Measurements from ENCODE around the gene DAD1.
A peak's percentile ranks its signal among the peaks of the same experiment; 100 is the strongest.

DAD1 gene

DNA sequence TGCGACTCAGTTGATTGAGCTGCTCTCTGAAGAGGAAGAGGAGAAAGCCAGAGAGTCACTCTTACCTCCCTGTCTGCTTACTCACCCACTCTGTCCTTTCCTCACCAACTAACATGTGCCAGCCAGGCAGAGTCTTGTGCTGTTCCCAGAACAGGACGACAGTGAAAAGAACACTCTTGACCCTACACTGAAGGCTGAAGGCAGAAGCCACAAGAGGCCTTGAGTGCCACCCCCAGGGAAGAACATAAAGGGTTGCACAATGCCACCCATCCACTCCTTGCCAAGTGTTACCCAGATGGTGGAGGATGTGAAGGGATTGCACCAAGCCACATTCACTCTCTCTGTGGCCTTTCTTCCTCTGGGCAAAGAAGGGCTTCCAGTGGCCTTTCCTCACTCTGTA, 21.9 kb upstream of the DAD1 start:
- Mint-ChIP-seq H3K4me3 (no peak overlapping the region), H3K4me1 (ENCODE audit: low read depth) (peaks cover 2% of the 10 kb centered on the region), H3K36me3 (ENCODE audit: low read depth) (peaks cover 34% of the 10 kb centered on the region), H3K9me3 (no peaks in the 10 kb centered on the region), H3K27ac (no peak overlapping the region), H3K27me3 (ENCODE audit: low read depth) (no peaks in the 10 kb centered on the region)

DNA sequence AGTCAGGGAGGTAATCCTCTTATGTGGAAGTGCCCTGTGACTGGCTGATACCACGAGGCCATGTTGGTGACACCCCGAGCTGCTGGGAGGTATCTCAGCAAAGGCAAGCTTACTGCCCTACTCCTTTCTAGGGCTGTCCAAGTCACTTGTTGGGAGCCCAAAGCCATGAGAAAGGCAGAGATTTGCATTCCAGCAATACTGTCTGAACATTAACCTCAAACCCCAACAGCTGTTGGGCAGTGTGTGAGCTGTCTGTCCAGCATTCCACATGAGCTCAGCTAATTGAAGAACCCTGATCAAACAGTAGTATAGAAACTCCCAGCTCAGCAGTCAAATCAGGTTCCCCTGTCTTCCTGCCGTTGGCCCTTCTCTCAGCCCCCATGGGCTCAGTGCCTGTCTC, 18.3 kb upstream of the DAD1 start:
- H3K4me1 Mint-ChIP-seq (ENCODE audit: low read depth), result no peaks in the 10 kb centered on the region
- no peaks in the 10 kb centered on the region for H3K9me3 Mint-ChIP-seq
- no peaks in the 10 kb centered on the region for H3K27me3 Mint-ChIP-seq (ENCODE audit: low read depth)
- no peak overlapping the region for H3K4me3 Mint-ChIP-seq
- H3K36me3 Mint-ChIP-seq (ENCODE audit: low read depth), result peaks cover 61% of the 10 kb centered on the region
- H3K27ac Mint-ChIP-seq, result no peak overlapping the region

DNA sequence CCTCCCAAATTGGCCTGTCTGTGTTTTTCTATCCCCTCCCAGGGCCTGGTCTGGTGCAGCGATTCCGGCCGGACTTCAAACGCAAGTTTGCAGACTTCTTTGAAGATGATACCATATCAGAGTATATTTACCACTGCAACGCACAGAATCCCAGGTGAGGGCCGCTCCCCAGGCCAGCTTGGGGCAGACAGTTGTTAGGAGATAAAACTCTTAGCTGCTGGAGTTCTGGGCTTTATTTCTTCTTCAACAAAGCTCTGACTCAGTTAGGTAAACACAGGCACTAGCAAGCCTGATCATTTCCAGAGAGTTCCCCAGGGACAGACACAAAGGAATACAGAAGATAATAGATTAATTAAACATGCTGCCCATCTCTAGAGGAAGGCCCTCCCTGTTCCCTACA, 17.4 kb upstream of the DAD1 start:
- no peak overlapping the region for H3K4me3 Mint-ChIP-seq
- H3K9me3 Mint-ChIP-seq, result no peaks in the 10 kb centered on the region
- no peak overlapping the region for H3K27ac Mint-ChIP-seq
- peaks cover 9% of the 10 kb centered on the region for H3K4me1 Mint-ChIP-seq (ENCODE audit: low read depth)
- H3K27me3 Mint-ChIP-seq (ENCODE audit: low read depth), result no peaks in the 10 kb centered on the region
- H3K36me3 Mint-ChIP-seq (ENCODE audit: low read depth), result peaks cover 61% of the 10 kb centered on the region

DNA sequence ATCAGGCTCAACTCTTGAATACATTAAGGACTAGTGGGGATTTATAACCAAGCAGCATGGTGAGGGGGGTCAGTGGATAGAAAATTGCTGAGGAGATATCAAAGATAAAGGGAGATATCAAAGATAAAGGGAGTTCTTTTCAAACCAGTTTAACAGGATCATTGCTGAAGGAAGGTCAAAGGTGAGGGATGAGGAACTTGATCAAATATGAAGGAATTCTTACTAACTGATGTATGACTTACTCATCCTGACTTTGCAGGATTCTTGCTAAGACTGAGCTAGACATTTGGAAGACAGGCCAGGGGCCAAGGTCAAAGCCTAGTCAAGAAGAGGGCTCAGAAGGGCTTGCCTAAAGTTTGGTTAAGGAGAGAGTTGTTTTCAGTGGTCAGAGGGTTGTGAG, 13.8 kb upstream of the DAD1 start:
- H3K9me3 Mint-ChIP-seq, result no peaks in the 10 kb centered on the region
- H3K27ac Mint-ChIP-seq, result no peak overlapping the region
- H3K36me3 Mint-ChIP-seq (ENCODE audit: low read depth), result peaks cover 58% of the 10 kb centered on the region
- H3K27me3 Mint-ChIP-seq (ENCODE audit: low read depth), result no peaks in the 10 kb centered on the region
- peaks cover 35% of the 10 kb centered on the region for H3K4me1 Mint-ChIP-seq (ENCODE audit: low read depth)
- H3K4me3 Mint-ChIP-seq, result no peak overlapping the region

DNA sequence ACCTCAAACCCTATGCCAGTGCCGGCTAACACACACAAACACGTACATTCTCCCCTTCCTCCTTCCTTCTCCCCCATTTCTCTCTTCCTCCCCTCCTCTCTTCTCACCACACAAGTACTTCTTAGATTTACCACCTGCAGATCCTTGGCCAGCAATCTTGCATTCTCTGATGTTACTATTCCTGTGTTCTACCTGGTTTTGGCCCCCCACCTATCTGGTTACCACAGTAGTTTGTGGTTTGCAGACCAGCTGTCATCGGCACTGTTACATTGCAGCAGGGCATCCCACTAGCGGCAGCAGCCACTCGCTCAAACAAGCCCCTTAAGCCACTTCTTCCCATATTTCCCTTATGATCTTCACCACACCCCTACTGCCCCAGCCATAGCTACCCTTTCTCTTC, 13.0 kb upstream of the DAD1 start:
- Mint-ChIP-seq H3K27me3 (ENCODE audit: low read depth) (no peaks in the 10 kb centered on the region), H3K27ac (peak overlapping the region; percentile 19), H3K9me3 (no peaks in the 10 kb centered on the region), H3K4me3 (no peak overlapping the region), H3K36me3 (ENCODE audit: low read depth) (peaks cover 53% of the 10 kb centered on the region), H3K4me1 (ENCODE audit: low read depth) (peaks cover 38% of the 10 kb centered on the region)

DNA sequence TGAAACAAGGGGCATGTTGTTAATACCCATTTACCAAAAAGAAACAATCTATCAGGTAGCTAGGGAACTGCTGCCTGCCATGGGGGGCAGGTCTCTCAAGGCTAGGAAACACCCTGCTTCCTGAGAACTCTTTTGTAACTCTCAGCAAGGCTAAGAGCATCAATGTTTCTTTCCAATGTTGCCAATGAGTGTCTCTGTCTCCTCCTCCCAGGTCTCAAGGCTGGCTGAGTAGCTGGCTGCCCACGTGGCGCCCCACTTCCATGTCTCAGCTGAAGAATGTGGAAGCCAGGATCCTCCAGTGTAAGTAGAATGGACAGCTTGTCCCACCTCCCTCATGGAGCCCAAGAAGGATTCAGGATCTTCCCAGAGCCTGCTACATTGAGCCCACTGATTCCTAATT, 12.4 kb upstream of the DAD1 start:
- Mint-ChIP-seq H3K9me3 (no peaks in the 10 kb centered on the region), H3K4me3 (no peak overlapping the region), H3K27me3 (ENCODE audit: low read depth) (no peaks in the 10 kb centered on the region), H3K27ac (no peak overlapping the region), H3K4me1 (ENCODE audit: low read depth) (peaks cover 38% of the 10 kb centered on the region), H3K36me3 (ENCODE audit: low read depth) (peaks cover 53% of the 10 kb centered on the region)

DNA sequence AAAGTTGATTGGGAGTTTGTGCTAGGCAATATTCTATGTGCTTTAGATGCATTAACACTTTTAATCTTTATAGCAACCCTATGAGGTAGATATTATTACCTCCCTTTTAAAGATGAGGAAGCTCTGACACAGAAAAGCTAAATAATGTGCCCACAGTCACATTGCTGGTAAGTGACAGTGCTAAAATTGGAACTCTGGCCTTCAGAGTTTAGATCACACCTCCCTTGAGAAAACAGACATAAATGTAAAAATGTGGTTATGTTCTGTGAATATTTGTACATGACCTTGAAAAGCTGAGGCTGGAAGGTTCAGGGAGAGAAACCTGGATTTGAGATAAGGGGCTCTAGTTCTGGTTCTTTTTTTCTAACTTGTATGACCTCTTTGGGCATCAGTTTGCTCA, 11.0 kb upstream of the DAD1 start:
- H3K4me3 Mint-ChIP-seq, result peak overlapping the region; percentile 95
- peaks cover 38% of the 10 kb centered on the region for H3K36me3 Mint-ChIP-seq (ENCODE audit: low read depth)
- H3K27me3 Mint-ChIP-seq (ENCODE audit: low read depth), result no peaks in the 10 kb centered on the region
- H3K4me1 Mint-ChIP-seq (ENCODE audit: low read depth), result peaks cover 38% of the 10 kb centered on the region
- H3K27ac Mint-ChIP-seq, result no peak overlapping the region
- no peaks in the 10 kb centered on the region for H3K9me3 Mint-ChIP-seq

DNA sequence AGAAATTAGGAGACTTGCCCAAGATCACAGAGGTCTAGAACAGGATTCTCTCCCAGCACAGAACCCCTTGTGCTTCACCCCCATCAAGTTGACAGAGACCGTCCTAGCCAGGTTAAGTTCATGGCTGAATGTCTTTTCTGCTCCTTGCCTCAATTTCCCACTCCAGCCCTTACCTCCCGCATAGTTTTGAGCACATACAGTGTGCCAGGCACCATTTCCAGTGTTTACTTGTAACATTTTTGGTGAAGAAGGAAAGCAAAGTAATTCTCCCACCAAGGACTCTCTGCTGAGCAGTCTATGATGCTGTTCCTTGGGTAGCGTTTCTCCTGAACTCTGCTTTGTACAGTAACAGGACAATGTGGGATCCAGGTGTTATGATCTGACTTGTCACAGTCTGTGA, 10.3 kb upstream of the DAD1 start:
- Mint-ChIP-seq H3K4me1 (ENCODE audit: low read depth) (peaks cover 38% of the 10 kb centered on the region), H3K36me3 (ENCODE audit: low read depth) (peaks cover 36% of the 10 kb centered on the region), H3K27me3 (ENCODE audit: low read depth) (peaks cover 6% of the 10 kb centered on the region), H3K4me3 (peak overlapping the region; percentile 95), H3K9me3 (no peaks in the 10 kb centered on the region), H3K27ac (peak overlapping the region; percentile 94)

DNA sequence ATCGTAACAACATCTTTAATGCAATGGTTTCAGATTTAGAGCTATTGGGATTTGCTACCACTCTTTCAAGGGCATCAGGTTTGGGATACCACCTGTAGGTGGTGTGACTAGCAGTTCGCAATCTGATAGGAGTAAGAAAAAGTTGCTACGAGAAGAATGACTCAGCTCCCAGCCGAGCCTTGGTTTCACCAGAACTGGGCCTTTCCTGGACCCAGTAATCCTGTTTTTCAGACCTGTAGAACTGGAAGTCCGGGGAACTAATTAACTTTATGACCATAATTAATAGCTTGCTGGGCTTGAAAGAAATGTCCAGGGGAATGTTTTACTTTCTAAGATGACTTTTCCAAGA, 9.8 kb upstream of the DAD1 start:
- H3K9me3 Mint-ChIP-seq, result no peaks in the 10 kb centered on the region
- peak overlapping the region; percentile 95 for H3K4me3 Mint-ChIP-seq
- peaks cover 31% of the 10 kb centered on the region for H3K36me3 Mint-ChIP-seq (ENCODE audit: low read depth)
- peak overlapping the region; percentile 94 for H3K27ac Mint-ChIP-seq
- peaks cover 41% of the 10 kb centered on the region for H3K4me1 Mint-ChIP-seq (ENCODE audit: low read depth)
- peaks cover 11% of the 10 kb centered on the region for H3K27me3 Mint-ChIP-seq (ENCODE audit: low read depth)

DNA sequence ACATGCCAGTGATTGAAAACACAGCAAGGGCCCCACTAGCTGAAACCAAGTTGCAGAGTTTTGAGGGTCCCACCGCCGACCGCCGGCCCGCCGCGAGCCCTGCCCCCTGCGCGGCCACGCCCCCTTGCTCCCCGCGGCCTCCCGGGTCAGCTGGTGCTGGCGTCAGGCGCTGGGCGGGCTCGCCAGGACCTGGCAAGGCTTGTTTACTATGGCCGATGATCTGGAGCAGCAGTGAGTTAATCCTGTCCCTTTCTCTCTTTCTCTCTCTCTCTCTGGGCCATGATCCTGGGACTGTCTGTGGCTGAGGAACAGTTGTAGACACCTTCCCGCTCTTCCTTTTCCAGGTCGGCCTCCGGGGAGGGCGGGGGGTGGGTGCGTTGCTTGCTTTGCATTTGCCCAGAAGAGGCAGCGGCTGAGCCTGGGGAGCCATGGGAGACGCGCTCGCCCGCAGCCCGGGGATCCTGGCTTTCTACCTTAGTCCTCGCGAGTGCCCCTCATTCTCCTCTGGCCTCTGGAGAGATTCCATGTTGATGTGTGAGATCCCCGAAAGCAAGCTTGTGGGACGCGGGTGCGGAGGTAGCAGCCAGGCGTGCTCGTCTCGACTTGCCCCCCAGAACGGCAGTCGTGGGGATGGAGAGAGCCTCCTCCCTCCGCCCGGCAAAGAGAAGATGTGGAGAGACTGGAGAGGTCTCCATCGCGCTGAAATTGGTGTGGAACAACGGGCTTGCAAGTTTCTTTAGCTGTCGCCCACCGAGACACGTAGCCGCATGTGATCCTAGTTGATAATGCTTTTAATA, 9.3 kb upstream of the DAD1 start, which contains the start of gene ABHD4:
Gene ABHD4, plus strand, starts transcription at position 202 of the 797 bp plus-strand sequence. Its CDS starts 7 bp downstream, at position 209.
- Mint-ChIP-seq H3K4me1 (ENCODE audit: low read depth) (peaks cover 41% of the 10 kb centered on the region), H3K27ac (peak within 1 kb of the TSS; percentile 94), H3K4me3 (peak within 1 kb of the TSS; percentile 95), H3K27me3 (ENCODE audit: low read depth) (peaks cover 14% of the 10 kb centered on the region), H3K9me3 (no peaks in the 10 kb centered on the region), H3K36me3 (ENCODE audit: low read depth) (peaks cover 26% of the 10 kb centered on the region)

DNA sequence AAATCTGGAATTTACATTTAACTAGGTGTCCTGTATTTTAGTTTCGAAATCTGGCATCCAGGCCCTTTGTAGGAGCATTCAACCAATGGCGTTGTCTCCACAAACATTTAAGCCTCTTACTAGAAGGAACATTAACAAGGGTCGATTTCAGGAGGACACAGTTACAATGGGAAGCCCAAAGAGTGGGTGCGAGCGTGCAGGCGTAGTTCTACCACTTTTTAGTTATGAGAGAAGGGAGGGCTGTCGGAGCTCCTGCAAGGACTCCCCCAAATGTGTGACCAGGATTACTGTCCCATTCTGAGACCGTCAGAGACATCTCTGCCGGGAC, 8.7 kb upstream of the DAD1 start:
- H3K4me3 Mint-ChIP-seq, result peak overlapping the region; percentile 95
- peaks cover 42% of the 10 kb centered on the region for H3K4me1 Mint-ChIP-seq (ENCODE audit: low read depth)
- H3K27me3 Mint-ChIP-seq (ENCODE audit: low read depth), result peaks cover 20% of the 10 kb centered on the region

DNA sequence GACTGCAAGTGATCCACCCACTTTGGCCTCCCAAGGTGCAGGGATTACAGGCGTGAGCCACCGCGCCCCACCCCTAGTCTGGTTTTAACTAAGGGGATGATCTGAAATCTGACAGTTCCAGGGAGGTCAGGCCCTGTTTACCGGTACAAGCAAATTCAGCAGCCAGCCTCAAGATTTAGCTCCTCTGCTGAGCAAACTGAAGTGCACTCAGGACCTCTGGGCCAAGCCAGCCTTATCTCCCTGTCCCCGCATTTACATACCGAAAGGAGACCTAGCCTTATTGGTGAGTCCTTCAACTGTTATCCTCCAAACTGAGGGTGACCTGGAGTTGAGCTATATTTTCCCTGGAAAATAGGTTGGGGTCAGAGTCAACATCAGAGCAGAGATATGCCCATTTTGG, 8.2 kb upstream of the DAD1 start:
- Mint-ChIP-seq H3K4me1 (ENCODE audit: low read depth) (peaks cover 42% of the 10 kb centered on the region), H3K4me3 (peak overlapping the region; percentile 95), H3K27ac (no peak overlapping the region), H3K9me3 (no peaks in the 10 kb centered on the region), H3K27me3 (ENCODE audit: low read depth) (peaks cover 22% of the 10 kb centered on the region), H3K36me3 (ENCODE audit: low read depth) (peaks cover 17% of the 10 kb centered on the region)

More for the DNA sequence above, 8.7 kb upstream of the DAD1 start:
- no peaks in the 10 kb centered on the region for H3K9me3 Mint-ChIP-seq
- peak overlapping the region; percentile 83 for H3K27ac Mint-ChIP-seq
- peaks cover 21% of the 10 kb centered on the region for H3K36me3 Mint-ChIP-seq (ENCODE audit: low read depth)

DNA sequence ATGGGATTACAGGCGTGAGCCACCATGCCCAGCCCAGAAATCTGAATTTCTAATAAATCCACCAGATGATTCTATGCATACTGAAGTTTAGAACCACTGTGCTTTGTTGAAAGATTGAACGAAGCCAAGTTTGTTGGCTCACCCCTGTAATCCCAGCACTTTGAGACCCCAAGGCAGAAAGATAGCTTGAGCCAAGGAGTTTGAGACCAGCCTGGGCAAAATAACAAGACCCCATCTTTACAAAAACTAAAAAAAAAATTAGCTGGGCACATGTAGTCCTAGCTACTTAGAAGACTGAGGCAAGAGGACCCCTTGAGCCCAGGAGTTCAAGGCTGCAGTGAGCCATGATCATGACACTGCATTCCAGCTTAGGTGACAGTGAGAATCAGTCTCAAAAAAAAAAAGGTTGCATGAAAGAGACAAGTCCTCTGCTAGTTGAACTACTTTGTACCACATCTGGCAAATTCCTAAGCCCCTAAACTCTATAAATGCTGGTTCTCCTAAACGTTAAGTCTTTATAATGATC, 7.4 kb upstream of the DAD1 start:
- Mint-ChIP-seq H3K27ac (no peak overlapping the region), H3K4me1 (ENCODE audit: low read depth) (peaks cover 34% of the 10 kb centered on the region), H3K9me3 (no peaks in the 10 kb centered on the region), H3K27me3 (ENCODE audit: low read depth) (peaks cover 22% of the 10 kb centered on the region), H3K4me3 (no peak overlapping the region), H3K36me3 (ENCODE audit: low read depth) (peaks cover 11% of the 10 kb centered on the region)

DNA sequence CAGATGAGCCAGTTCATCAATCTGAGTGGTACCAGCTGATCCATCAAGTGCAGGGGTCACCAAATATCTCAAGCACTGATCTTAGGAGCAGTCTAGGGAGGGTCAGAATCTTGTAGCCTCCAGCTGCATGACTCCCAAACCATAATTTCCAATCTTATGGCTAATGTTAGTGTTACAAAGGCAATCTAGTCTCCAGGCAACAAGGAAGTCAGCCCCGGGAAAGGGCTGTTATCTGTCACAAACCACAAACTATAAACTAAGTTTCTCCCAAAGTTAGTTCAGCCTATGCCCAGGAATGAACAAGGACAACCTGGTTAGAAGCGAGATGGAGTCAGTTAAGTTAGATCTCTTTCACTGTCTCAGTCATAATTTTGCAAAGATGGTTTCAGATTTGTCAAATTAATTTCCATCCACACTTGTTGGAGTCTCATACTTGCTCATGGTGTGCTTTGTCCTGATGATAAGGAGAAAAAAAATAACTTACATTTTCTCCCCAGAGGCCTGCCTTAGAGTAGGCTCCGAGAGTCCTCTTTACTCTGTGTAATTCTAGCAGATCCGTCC, 5.2 kb upstream of the DAD1 start:
- H3K36me3 Mint-ChIP-seq (ENCODE audit: low read depth), result peaks cover 4% of the 10 kb centered on the region
- H3K9me3 Mint-ChIP-seq, result no peaks in the 10 kb centered on the region
- peaks cover 25% of the 10 kb centered on the region for H3K4me1 Mint-ChIP-seq (ENCODE audit: low read depth)
- no peak overlapping the region for H3K4me3 Mint-ChIP-seq
- no peak overlapping the region for H3K27ac Mint-ChIP-seq
- peaks cover 22% of the 10 kb centered on the region for H3K27me3 Mint-ChIP-seq (ENCODE audit: low read depth)

DNA sequence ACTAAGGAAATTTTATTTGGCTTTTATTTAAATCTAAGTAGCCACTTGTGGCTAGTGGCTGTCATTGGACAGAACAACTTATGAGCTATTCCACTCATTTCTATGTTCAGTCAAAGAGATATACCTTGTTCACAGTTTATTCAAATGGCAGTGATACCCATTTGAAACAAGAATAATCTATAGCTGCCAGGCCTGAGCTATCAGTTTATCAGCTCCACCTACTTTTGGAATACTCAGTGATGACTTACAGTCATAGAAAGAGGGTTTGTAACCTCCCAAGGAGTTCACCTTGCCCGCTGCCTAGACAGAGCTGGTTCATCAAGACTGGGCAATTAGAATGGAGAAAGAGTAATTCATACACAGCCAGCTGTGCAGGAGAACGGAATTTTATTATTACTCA, 4.6 kb upstream of the DAD1 start:
- peaks cover 4% of the 10 kb centered on the region for H3K36me3 Mint-ChIP-seq (ENCODE audit: low read depth)
- H3K4me1 Mint-ChIP-seq (ENCODE audit: low read depth), result peaks cover 22% of the 10 kb centered on the region
- H3K9me3 Mint-ChIP-seq, result no peaks in the 10 kb centered on the region
- H3K27me3 Mint-ChIP-seq (ENCODE audit: low read depth), result peaks cover 25% of the 10 kb centered on the region
- H3K27ac Mint-ChIP-seq, result no peak overlapping the region
- H3K4me3 Mint-ChIP-seq, result no peak overlapping the region
